Astrocyte of the spinal cord (primary cell): ENCODE measurements around the gene ABCC1.
"Not testable (repeated sequence)": the region's sequence is repeated elsewhere in the genome, so short reads cannot be mapped to it uniquely, and the experiment has no call there.

Experiments
- DNase-seq: peaks from one replicate; pipeline ENCODE4 v3.0.0; 2011; ENCODE audit warnings: low read depth, low spot score
- H3K4me3 ChIP-seq: 2 replicates; pipeline ENCODE4 v1.5.1; 2011; ENCODE audit warnings: low read depth, mild to moderate bottlenecking, low read length, moderate library complexity
- in situ Hi-C: cut with HindIII; loops from 2 replicates; pipeline ENCODE4 v1.10.0; 2017; ENCODE audit warnings: low sequenced_read_pairs
- TF ChIP-seq, protein P1 (sequence below): IDR thresholded peaks from 2 replicates; pipeline ENCODE4 v1.5.1; 2012; ENCODE audit warnings: low read depth, mild to moderate bottlenecking, low read length, inconsistent platforms

The ABCC1 gene

DNA sequence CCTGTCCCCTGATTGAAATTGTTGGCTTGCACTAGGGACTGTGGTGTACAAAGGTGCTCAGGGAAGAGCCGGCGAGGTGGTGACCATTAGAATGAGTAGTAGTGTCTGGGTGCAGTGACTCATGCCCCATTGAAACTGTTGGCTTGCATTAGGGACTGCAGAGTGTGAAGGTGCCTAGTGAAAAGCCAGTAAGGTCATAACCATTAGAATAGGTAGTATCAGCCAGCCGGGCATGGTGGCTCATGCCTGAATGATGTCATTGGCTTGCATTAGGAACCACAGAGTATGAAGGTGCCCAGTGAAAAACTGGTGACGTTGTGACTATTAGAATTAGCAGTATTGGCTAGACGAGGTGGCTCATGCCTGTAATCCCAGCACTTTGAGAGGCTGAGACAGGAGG, 195.0 kb downstream of the ABCC1 start:
- in situ Hi-C loops = no loop called here
- TF ChIP-seq, protein P1, sequence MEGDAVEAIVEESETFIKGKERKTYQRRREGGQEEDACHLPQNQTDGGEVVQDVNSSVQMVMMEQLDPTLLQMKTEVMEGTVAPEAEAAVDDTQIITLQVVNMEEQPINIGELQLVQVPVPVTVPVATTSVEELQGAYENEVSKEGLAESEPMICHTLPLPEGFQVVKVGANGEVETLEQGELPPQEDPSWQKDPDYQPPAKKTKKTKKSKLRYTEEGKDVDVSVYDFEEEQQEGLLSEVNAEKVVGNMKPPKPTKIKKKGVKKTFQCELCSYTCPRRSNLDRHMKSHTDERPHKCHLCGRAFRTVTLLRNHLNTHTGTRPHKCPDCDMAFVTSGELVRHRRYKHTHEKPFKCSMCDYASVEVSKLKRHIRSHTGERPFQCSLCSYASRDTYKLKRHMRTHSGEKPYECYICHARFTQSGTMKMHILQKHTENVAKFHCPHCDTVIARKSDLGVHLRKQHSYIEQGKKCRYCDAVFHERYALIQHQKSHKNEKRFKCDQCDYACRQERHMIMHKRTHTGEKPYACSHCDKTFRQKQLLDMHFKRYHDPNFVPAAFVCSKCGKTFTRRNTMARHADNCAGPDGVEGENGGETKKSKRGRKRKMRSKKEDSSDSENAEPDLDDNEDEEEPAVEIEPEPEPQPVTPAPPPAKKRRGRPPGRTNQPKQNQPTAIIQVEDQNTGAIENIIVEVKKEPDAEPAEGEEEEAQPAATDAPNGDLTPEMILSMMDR = no peak
- no peak overlapping the region for H3K4me3 ChIP-seq
- DNase-seq = peak; percentile 23

DNA sequence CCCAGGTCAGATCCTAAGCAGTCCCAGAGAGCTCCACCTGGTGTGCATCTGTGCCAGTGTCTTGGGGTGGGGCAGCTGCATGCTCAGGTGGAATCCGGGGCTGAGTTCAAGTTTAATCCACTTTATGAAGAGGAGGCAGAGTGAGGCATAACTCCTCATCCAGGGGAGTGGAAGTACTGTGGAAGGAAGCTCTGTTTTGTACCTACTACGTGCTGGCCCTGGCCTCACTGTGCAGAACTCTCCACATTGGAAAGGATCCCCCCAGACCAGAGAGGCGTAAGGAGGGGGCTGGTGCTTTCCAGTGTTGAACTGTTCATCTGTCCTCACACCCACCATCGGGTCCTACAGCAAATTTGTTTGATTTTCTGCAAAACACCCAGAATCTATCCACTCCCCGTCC, 195.9 kb downstream of the ABCC1 start:
- no peak overlapping the region for H3K4me3 ChIP-seq
- DNase-seq = no peak
- TF ChIP-seq, protein P1 = no peak
- in situ Hi-C loops = no loop called here

DNA sequence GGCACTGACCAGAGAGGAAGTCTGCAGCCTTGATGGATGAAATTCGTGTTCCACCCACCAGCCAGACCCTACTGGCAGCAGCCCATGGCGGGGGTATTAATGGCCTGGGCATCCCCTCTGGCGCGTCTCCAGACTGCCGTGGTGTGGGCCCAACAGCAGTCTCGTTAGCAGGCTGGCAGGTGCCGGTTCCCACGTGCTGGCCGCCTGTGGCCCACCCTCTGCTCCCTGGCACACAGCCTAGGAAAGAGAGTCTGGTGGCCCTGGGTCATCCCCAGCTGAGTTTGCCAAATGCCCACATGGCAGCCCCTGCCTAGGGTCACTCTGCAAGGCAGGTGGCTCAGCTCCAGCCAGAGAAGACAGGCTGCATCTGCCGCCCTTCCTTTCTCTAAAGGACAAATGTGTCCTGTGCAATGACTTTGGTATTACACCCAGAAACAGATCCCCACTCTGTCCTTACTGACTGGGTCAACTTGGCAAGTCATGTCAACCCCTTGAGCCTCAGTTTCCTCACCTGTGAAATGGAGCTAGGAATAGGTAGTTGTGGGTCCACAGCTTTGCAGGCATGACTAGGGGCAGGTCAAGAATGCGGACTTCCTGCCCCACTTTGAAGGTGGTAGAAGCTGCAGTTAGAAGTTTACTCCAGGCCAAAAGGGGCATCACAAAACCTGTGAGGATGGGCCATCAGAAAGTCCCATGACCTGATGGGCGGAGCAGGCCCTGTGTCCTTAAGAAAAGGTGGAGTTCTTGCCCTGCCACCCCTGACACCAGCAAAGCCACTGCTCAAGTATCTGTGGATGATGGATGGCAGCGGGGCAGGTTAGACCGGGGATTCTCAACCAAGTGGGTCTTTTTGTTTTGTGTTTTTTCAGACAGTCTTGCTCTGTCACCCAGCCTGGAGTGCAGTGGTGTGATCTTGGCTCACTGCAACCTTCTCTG, 197.2 kb downstream of the ABCC1 start:
- no peak for DNase-seq
- TF ChIP-seq, protein P1 = no peak
- H3K4me3 ChIP-seq = no peak overlapping the region
- in situ Hi-C loops = no loop called here

DNA sequence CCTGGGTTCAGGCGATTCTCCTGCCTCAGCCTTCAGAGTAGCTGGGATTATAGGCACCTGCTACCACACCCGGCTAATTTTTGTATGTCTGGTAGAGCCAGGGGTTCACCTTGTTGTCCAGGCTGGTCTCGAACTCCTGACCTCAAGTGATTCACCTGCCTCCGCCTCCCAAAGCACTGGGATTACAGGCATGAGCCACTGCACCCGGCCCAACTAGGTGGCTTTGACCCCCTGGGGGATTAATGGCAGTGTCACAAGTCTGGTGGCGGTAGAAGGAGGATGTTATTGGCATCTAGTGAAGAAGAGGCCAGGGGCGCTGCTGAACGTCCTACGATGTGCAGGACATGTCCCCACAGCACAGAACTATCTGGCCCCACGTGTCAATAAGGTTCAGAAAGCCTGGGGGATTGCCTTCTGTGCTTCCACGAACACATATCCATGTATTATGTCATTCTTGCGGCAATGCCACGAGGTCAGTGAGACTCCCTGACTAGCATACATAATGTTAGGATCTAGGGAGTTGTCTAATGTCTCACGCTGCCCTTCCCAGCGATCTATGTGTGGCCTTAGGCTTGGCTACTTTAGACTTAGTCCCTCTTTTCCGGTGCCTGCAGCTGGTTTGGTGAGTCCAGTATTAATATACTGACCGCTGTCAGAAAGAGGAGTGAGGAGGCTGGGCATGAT, 198.0 kb downstream of the ABCC1 start:
- TF ChIP-seq, protein P1 = no peak
- H3K4me3 ChIP-seq = no peak overlapping the region
- in situ Hi-C loops = no loop called here
- DNase-seq = no peak

DNA sequence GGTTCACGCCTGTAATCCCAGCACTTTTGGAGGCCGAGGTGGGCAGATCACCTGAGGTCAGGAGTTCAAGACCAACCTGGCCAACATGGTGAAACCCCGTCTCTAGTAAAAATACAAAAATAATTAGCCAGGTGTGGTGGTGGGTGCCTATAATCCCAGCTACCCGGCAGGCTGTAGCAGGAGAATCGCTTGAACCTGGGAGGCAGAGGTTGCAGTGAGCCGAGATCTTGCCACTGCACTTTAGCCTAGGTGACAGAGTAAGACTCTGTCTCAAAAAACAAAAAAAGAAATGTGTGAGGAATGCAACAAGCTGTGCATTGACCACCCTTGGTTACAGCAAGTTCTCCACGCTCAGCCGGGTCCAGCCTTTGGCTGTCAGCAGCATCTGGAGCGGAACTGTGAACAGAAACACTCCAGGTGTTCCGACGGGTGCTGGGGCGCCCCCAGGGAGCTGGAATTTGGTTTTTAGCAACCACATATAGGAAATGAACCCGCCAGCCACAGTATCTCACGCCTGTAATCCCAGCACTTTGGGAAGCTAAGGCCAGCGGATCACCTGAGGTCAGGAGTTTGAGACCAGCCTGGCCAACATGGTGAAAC, 198.7 kb downstream of the ABCC1 start:
- DNase-seq, H3K4me3 ChIP-seq, in situ Hi-C loops: not testable (repeated sequence)

DNA sequence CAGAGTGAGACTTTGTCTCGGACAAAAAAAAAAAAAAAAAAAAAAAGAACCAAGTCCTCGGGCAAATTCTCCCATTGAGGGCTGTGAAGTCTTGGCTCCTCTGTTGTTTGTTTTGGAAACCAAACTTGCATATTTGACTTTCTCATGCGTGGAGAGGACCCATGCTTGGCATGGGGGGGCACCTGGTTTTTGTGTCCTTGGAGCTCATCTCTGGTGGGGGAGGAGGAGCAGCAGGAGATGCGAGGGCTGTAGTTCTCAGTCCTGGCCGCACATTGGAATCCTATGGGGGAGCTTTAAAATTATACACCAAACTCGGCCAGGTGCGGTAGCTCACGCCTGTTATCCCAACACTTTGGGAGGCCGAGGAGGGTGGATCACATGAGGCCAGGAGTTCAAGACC, 199.3 kb downstream of the ABCC1 start:
- in situ Hi-C loops = no loop called here
- no peak for DNase-seq

More for the DNA sequence above, 199.3 kb downstream of the ABCC1 start:
- no peak overlapping the region for H3K4me3 ChIP-seq
- TF ChIP-seq, protein P1 = no peak
